CD4-positive, CD25-positive, alpha-beta regulatory T cell (primary cell): Measurements from ENCODE around the gene ANKRD44. TPM values are rescaled to one million over a fixed set of nuclear protein-coding genes. Genes with fewer than 3 reads are reported as not detected.
"Not testable (repeated sequence)": the region's sequence is repeated elsewhere in the genome, so short reads cannot be mapped to it uniquely, and the experiment has no call there.

ENCODE experiments used
- ATAC-seq, 2 donors: fragments of 150-1000 bp; cut with Tn5 transposase; one replicate each; pipeline ENCODE4 v1.10.0; 2021; ENCODE audit warnings: low read depth in 2 of 2, moderate number of reproducible peaks in 2 of 2, moderate library complexity in 1 of 2
- DNase-seq, 3 donors: peaks; one replicate each; pipeline versions ENCODE4 v3.0.0 to v3.0.0-alpha.2; 2012 to 2022; ENCODE audit warnings: mixed read lengths in 1 of 3
- H3K27ac ChIP-seq: one replicate; pipeline ENCODE4 v1.7.0; 2013; ENCODE audit warnings: mild to moderate bottlenecking, low read length; ENCODE audit not compliant: insufficient read depth, poor library complexity, severe bottlenecking
- H3K27me3 ChIP-seq: one replicate; pipeline ENCODE4 v1.7.0; 2013; ENCODE audit warnings: low read length; ENCODE audit not compliant: control insufficient read depth, insufficient read depth
- H3K36me3 ChIP-seq: one replicate; pipeline ENCODE4 v1.7.0; 2013; ENCODE audit warnings: mild to moderate bottlenecking, low read length, moderate library complexity; ENCODE audit not compliant: control insufficient read depth, insufficient read depth
- H3K4me1 ChIP-seq: 2 replicates; pipeline ENCODE4 v1.7.0; 2013; ENCODE audit warnings: mild to moderate bottlenecking, low read length; ENCODE audit not compliant: insufficient read depth, control insufficient read depth, poor library complexity, severe bottlenecking
- H3K4me3 ChIP-seq: one replicate; pipeline ENCODE4 v1.7.0; 2013; ENCODE audit warnings: low read depth, mild to moderate bottlenecking, low read length, moderate library complexity
- H3K9me3 ChIP-seq, 2 experiments: 1 replicate in 1 of 2; 2 replicates in 1 of 2; pipeline ENCODE4 v1.7.0; 2013; ENCODE audit warnings: low read length in 2 of 2, mild to moderate bottlenecking in 1 of 2, moderate library complexity in 1 of 2; ENCODE audit not compliant: control insufficient read depth in 2 of 2
- H3K27ac Mint-ChIP-seq, 3 donors: one replicate each; pipeline ENCODE4 v1.8.0; 2020 to 2022; ENCODE audit warnings: mild to moderate bottlenecking in 3 of 3, mixed read lengths in 3 of 3, moderate library complexity in 2 of 3
- H3K27me3 Mint-ChIP-seq: one replicate; pipeline ENCODE4 v1.8.0; 2022; ENCODE audit warnings: mild to moderate bottlenecking, mixed read lengths
- H3K36me3 Mint-ChIP-seq: one replicate; pipeline ENCODE4 v1.8.0; 2020; ENCODE audit warnings: mixed read lengths
- H3K4me1 Mint-ChIP-seq, 4 donors: one replicate each; pipeline ENCODE4 v1.8.0; 2020 to 2022; ENCODE audit warnings: mixed read lengths in 4 of 4, mild to moderate bottlenecking in 1 of 4
- H3K4me3 Mint-ChIP-seq, 4 donors: one replicate each; pipeline ENCODE4 v1.8.0; 2020 to 2022; ENCODE audit warnings: mild to moderate bottlenecking in 4 of 4, mixed read lengths in 4 of 4, moderate library complexity in 3 of 4
- H3K9me3 Mint-ChIP-seq, 7 donors: one replicate each; pipeline ENCODE4 v1.8.0; 2020 to 2022; ENCODE audit warnings: mixed read lengths in 7 of 7, mild to moderate bottlenecking in 3 of 7, moderate library complexity in 2 of 7
- polyA plus RNA-seq, 4 donors: library from polyadenylated mRNA; unstranded; fragments of 300-500 nt; fragmentation: Illumina TruSeq; gene quantifications; one replicate each; pipeline ENCODE4 v1.2.3, GENCODE V29; 2021
- total RNA-seq: library from RNA; stranded (reverse); gene quantifications from one replicate; pipeline ENCODE4 v1.2.3, GENCODE V29; 2022

The ANKRD44 gene
- total and polyA plus RNA-seq, 5 donors from 2014 or later = 69.6 to 301 (median 85.0) TPM

DNA sequence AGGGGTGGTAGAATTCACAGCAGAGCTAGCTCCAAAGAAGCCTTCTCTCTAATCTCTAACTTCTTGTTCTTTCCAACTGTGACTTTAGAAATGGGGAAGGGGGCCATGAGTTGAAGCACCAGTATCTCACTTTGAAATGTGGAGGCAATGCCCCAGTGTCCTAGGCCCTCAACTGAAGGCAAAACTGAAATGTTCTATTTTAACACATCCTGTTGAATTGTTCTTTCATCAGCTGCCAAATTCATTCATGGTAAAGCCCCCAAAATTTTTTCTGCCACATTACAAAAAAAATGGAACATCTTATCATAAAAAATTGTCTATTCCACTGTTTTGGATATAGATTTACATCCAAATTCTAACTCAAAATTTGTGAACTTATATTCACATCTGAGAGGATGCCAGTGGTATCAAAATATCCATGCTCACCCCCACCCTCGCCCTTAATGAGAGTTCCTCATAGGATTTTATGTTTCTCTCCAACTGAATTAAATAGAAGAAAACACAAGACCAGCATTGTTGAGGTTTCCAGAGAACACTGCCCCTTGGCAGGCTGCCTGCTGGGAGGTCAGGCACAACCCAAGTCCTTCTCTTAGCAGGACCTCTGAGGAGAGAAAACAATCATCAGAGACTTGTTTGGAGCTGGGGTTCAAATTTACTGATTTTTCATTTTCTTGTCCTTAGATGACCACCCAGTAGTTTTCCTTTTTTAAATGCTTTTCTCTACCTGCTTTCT is 236.7 kb downstream of the ANKRD44 start:
- H3K9me3 ChIP-seq = no peaks in the 10 kb centered on the region
- peak overlapping the region; percentile 72 to 87 (median 85) for H3K27ac Mint-ChIP-seq
- H3K27me3 Mint-ChIP-seq = no peaks in the 10 kb centered on the region
- H3K9me3 Mint-ChIP-seq = peaks cover 0 to 29% (median 4%) of the 10 kb centered on the region in 7 donors
- ATAC-seq (no peak), DNase-seq (no peak)
- peaks cover 49 to 59% (median 54%) of the 10 kb centered on the region in 4 donors for H3K4me1 Mint-ChIP-seq
- peaks cover 76% of the 10 kb centered on the region for H3K36me3 ChIP-seq
- no peak overlapping the region for H3K4me3 ChIP-seq
- peaks cover 18% of the 10 kb centered on the region for H3K4me1 ChIP-seq
- H3K36me3 Mint-ChIP-seq = peaks cover 89% of the 10 kb centered on the region
- peak overlapping the region; percentile 35 for H3K27ac ChIP-seq
- peak overlapping the region in 2 of 4 donors; percentile 5 to 14 for H3K4me3 Mint-ChIP-seq
- H3K27me3 ChIP-seq = no peaks in the 10 kb centered on the region

DNA sequence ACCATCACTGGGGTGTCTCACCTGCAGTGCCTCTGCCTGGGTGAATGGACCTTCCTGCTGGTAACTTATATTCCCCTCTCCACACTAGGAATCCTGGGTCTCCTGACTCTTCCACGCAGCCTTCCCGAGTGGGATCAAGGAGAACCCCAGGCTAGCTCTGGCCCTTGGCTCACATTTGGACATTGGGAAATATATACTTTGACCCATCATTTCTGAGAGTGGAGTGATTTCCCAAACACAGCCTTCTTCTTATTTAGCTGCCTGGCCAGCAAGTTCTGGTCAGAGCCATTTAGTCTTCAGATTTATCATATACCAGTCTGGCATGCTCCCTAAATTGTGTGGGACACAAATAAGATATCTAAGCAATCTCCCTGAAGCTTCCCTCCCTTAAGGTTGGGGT is 237.3 kb downstream of the ANKRD44 start:
- peak overlapping the region in 2 of 4 donors; percentile 5 to 14 for H3K4me3 Mint-ChIP-seq
- DNase-seq (no peak), ATAC-seq (no peak)
- Histone ChIP-seq H3K27me3 (no peaks in the 10 kb centered on the region), H3K9me3 (no peaks in the 10 kb centered on the region), H3K36me3 (peaks cover 70% of the 10 kb centered on the region), H3K27ac (peak overlapping the region; percentile 35), H3K4me3 (no peak overlapping the region), H3K4me1 (peaks cover 18% of the 10 kb centered on the region)
- peaks cover 0 to 29% (median 5%) of the 10 kb centered on the region in 7 donors for H3K9me3 Mint-ChIP-seq
- peak overlapping the region; percentile 22 to 85 (median 81) for H3K27ac Mint-ChIP-seq
- peaks cover 50 to 65% (median 58%) of the 10 kb centered on the region in 4 donors for H3K4me1 Mint-ChIP-seq
- H3K27me3 Mint-ChIP-seq = no peaks in the 10 kb centered on the region
- H3K36me3 Mint-ChIP-seq = peaks cover 89% of the 10 kb centered on the region

DNA sequence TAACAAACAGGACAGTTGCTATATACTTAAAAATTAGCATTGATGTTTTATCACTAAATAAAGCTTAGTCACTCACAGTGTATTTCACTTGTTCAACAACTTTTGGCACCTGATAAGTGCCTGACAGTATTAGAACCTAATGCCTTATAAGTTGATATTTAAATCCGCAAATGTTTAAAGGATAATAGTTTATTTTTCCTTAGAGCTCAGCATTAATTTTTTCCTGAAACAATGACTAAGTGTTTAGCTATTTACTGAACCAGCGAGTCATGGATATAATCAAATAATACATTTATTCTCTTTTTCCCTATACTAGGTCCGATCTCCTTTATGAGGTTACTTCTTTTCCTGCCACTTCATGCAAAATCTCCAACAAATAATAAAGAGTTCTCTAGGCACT is 238.0 kb downstream of the ANKRD44 start:
- H3K4me3 Mint-ChIP-seq = no peak overlapping the region
- H3K4me1 Mint-ChIP-seq = peaks cover 47 to 65% (median 58%) of the 10 kb centered on the region in 4 donors
- peaks cover 83% of the 10 kb centered on the region for H3K36me3 Mint-ChIP-seq
- H3K27ac Mint-ChIP-seq = peak overlapping the region in 2 of 3 donors; percentile 81 to 85
- DNase-seq (no peak), ATAC-seq (no peak)
- Histone ChIP-seq H3K4me1 (peaks cover 18% of the 10 kb centered on the region), H3K4me3 (no peak overlapping the region), H3K9me3 (no peaks in the 10 kb centered on the region), H3K36me3 (peaks cover 63% of the 10 kb centered on the region), H3K27ac (peak overlapping the region; percentile 56), H3K27me3 (no peaks in the 10 kb centered on the region)
- H3K27me3 Mint-ChIP-seq = no peaks in the 10 kb centered on the region
- peaks cover 0 to 27% (median 4%) of the 10 kb centered on the region in 7 donors for H3K9me3 Mint-ChIP-seq

DNA sequence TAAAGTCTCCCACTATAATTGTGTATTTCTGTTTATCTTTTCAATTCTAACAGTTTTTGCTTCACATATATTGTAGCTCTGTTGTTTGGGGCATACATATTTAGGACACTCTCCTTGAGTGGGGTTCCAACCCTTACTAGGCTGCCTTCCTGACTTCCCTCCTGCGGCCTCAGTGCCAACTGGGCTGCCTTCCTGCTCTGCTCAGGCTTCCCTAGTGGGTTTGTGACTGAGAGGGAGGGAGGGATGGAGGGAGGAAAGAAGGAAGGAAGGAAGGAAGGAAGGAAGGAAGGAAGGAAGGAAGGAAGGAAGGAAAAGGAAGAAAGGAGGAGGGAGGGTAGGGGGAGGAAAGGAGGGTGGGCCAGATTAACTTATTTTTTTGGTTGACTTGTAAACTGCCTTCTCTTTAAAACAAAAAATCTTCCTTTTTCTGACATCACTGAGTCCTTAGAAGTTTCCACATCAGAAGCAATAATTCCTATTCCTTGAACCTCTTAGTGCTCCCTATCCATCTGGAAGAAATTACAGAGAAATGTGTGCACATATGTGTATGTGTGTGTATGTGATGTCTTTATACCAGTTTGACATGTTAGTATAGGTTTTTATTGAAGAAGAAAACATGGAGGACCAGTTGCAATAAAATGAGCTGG is 238.7 kb downstream of the ANKRD44 start:
- Histone ChIP-seq H3K27ac (peak overlapping the region; percentile 56), H3K4me3 (no peak overlapping the region), H3K27me3 (no peaks in the 10 kb centered on the region), H3K9me3 (no peaks in the 10 kb centered on the region), H3K4me1 (peaks cover 18% of the 10 kb centered on the region), H3K36me3 (peaks cover 57% of the 10 kb centered on the region)
- H3K4me1 Mint-ChIP-seq = peaks cover 44 to 65% (median 58%) of the 10 kb centered on the region in 4 donors
- DNase-seq (no peak), ATAC-seq (no peak)
- peaks cover 77% of the 10 kb centered on the region for H3K36me3 Mint-ChIP-seq
- peaks cover 0 to 23% (median 3%) of the 10 kb centered on the region in 7 donors for H3K9me3 Mint-ChIP-seq
- no peaks in the 10 kb centered on the region for H3K27me3 Mint-ChIP-seq
- H3K4me3 Mint-ChIP-seq = peak overlapping the region in 3 of 4 donors; percentile 3 to 18 (median 18)
- H3K27ac Mint-ChIP-seq = peak overlapping the region in 2 of 3 donors; percentile 59 to 66

DNA sequence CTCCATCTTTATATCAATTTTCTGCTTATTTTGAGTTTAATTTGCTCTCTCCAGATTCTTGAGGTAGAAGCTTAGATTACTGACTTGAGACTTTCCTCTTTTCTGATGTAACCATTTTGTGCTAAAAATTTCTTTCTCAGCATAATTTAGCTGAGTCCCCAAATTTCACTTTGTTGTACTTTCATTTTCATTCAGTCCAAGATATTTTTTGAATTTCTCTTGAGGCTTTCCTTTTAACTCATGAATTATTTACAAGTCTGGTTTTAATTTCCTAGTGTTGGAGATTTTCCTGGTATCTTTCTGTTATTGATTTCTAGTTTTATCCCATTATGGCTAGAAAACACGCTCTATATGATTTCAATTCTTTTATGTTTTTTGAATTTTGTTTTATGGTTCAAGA is 239.4 kb downstream of the ANKRD44 start:
- Histone ChIP-seq H3K36me3 (peaks cover 50% of the 10 kb centered on the region), H3K27me3 (no peaks in the 10 kb centered on the region), H3K27ac (peak overlapping the region; percentile 56), H3K4me1 (peaks cover 18% of the 10 kb centered on the region), H3K4me3 (peak overlapping the region; percentile 13), H3K9me3 (no peaks in the 10 kb centered on the region)
- peaks cover 0 to 19% (median 1%) of the 10 kb centered on the region in 7 donors for H3K9me3 Mint-ChIP-seq
- peak overlapping the region; percentile 3 to 18 (median 17) for H3K4me3 Mint-ChIP-seq
- DNase-seq (peak in 1 of 3 donors; percentile 26), ATAC-seq (no peak)
- H3K4me1 Mint-ChIP-seq = peaks cover 40 to 71% (median 60%) of the 10 kb centered on the region in 4 donors
- no peaks in the 10 kb centered on the region for H3K27me3 Mint-ChIP-seq
- H3K36me3 Mint-ChIP-seq = peaks cover 75% of the 10 kb centered on the region
- peak overlapping the region in 2 of 3 donors; percentile 35 to 59 for H3K27ac Mint-ChIP-seq

DNA sequence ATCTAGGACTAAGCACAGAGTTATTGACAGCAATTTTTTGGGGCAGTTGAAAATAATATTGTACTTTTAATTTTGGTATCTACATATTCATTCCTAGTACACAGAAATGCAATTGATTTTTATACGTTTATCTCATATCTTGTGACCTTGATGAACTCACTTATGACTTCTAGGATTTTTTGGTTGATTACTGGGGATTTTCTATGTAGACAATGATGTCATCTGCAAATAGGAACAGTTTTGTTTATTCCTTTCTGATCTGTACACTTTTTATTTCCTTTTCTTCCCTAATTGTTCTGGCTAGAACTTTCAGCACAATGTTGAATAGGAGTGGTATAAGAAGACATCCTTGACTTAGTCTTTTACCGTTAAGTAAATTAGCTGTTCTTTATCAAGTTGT is 240.6 kb downstream of the ANKRD44 start:
- peaks cover 80% of the 10 kb centered on the region for H3K36me3 Mint-ChIP-seq
- Histone ChIP-seq H3K27me3 (no peaks in the 10 kb centered on the region), H3K36me3 (peaks cover 37% of the 10 kb centered on the region), H3K9me3 (no peaks in the 10 kb centered on the region), H3K27ac (no peak overlapping the region), H3K4me1 (peaks cover 18% of the 10 kb centered on the region), H3K4me3 (no peak overlapping the region)
- H3K27ac Mint-ChIP-seq = peak overlapping the region; percentile 10 to 78 (median 11)
- DNase-seq (no peak), ATAC-seq (no peak)
- peak overlapping the region in 2 of 4 donors; percentile 3 to 86 for H3K4me3 Mint-ChIP-seq
- peaks cover 0 to 16% (median 1%) of the 10 kb centered on the region in 7 donors for H3K9me3 Mint-ChIP-seq
- H3K4me1 Mint-ChIP-seq = peaks cover 40 to 81% (median 69%) of the 10 kb centered on the region in 4 donors
- no peaks in the 10 kb centered on the region for H3K27me3 Mint-ChIP-seq

DNA sequence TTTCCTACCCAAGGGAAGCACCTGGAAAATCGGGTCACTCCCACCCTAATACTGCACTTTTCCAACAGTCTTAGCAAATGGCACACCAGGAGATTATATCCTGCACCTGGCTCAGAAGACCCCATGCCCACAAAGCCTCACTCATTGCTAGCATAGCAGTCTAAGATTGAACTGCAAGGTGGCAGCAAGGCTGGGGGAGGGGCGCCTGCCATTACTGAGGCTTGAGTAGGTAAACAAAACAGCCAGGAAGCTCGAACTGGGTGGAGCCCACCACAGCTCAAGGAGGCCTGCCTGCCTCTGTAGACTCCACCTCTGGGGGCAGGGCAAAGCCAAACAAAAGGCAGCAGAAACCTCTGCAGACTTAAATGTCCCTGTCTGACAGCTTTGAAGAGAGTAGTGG is 248.0 kb downstream of the ANKRD44 start:
- H3K36me3 ChIP-seq = peaks cover 30% of the 10 kb centered on the region
- H3K4me3 Mint-ChIP-seq = peak overlapping the region in 3 of 4 donors; percentile 22 to 56 (median 47)
- not testable (repeated sequence) for H3K9me3 Mint-ChIP-seq, H3K4me3 ChIP-seq, H3K4me1 ChIP-seq, H3K27me3 ChIP-seq, ATAC-seq, H3K27ac ChIP-seq, H3K27me3 Mint-ChIP-seq, H3K9me3 ChIP-seq
- peaks cover 16 to 75% (median 52%) of the 10 kb centered on the region in 4 donors for H3K4me1 Mint-ChIP-seq
- peak overlapping the region in 2 of 3 donors; percentile 48 to 81 for H3K27ac Mint-ChIP-seq
- H3K36me3 Mint-ChIP-seq = peaks cover 77% of the 10 kb centered on the region
- peak; percentile 4 to 74 (median 63) for DNase-seq
